SK-N-SH (cell line): ENCODE data around the gene RBM33.

ENCODE experiments used
- JUND ChIP-seq: IDR thresholded peaks from 2 replicates; pipeline ENCODE4 v1.4.0; 2012
- MAX ChIP-seq: IDR thresholded peaks from 2 replicates; pipeline ENCODE4 v1.4.0; 2012; ENCODE audit warnings: low read depth
- POLR2AphosphoS5 ChIP-seq: IDR thresholded peaks from 2 replicates; pipeline ENCODE4 v1.6.1; 2012; ENCODE audit warnings: low read depth, low read length
- TF ChIP-seq, protein P1 (sequence below): fragments of 200-600 bp; sonication (generic); IDR thresholded peaks from 2 replicates; pipeline ENCODE4 v1.6.1; 2017; ENCODE audit warnings: antibody characterized with exemption, mild to moderate bottlenecking, moderate library complexity

GRCh38 chr7:155824227-155824886, 179.9 kb downstream of the RBM33 start:
- TF ChIP-seq, protein P1, sequence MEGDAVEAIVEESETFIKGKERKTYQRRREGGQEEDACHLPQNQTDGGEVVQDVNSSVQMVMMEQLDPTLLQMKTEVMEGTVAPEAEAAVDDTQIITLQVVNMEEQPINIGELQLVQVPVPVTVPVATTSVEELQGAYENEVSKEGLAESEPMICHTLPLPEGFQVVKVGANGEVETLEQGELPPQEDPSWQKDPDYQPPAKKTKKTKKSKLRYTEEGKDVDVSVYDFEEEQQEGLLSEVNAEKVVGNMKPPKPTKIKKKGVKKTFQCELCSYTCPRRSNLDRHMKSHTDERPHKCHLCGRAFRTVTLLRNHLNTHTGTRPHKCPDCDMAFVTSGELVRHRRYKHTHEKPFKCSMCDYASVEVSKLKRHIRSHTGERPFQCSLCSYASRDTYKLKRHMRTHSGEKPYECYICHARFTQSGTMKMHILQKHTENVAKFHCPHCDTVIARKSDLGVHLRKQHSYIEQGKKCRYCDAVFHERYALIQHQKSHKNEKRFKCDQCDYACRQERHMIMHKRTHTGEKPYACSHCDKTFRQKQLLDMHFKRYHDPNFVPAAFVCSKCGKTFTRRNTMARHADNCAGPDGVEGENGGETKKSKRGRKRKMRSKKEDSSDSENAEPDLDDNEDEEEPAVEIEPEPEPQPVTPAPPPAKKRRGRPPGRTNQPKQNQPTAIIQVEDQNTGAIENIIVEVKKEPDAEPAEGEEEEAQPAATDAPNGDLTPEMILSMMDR, result no peak
- TF ChIP-seq POLR2AphosphoS5, result no peak
- no peak for TF ChIP-seq JUND
- no peak for TF ChIP-seq MAX
